Activated naive CD8-positive, alpha-beta T cell treated with anti-CD3 and anti-CD28 coated beads, Interleukin-2, amount 10 ng/mL, durations not matched to agents 7 days and 5 days (primary cell): ENCODE data around the gene TBX5. TPM values are rescaled to one million over a fixed set of nuclear protein-coding genes. Genes with fewer than 3 reads are reported as not detected.
A peak's percentile ranks its signal among the peaks of the same experiment; 100 is the strongest.

ENCODE experiments used
- ATAC-seq: fragments of 150-1000 bp; cut with Tn5 transposase; one replicate; pipeline ENCODE4 v1.10.0; 2021; ENCODE audit warnings: low read depth, moderate library complexity
- POLR2A ChIA-PET: fragments of 350-600 bp; sonication (Branson Sonifier 250); formaldehyde crosslinking; loops from one replicate; lab custom pipeline; 2021; ENCODE audit warnings: antibody characterized with exemption; lab: Charles Lee
- DNase-seq: peaks from one replicate; pipeline ENCODE4 v3.0.0; 2021
- H3K27ac Mint-ChIP-seq: one replicate; pipeline ENCODE4 v1.8.0; 2022; ENCODE audit warnings: mild to moderate bottlenecking, mixed read lengths
- H3K27me3 Mint-ChIP-seq: one replicate; pipeline ENCODE4 v1.8.0; 2022; ENCODE audit warnings: mild to moderate bottlenecking, moderate library complexity, mixed read lengths
- H3K36me3 Mint-ChIP-seq: one replicate; pipeline ENCODE4 v1.8.0; 2021; ENCODE audit warnings: mild to moderate bottlenecking, mixed read lengths
- H3K4me1 Mint-ChIP-seq: one replicate; pipeline ENCODE4 v1.8.0; 2021; ENCODE audit warnings: mixed read lengths
- H3K4me3 Mint-ChIP-seq: one replicate; pipeline ENCODE4 v1.8.0; 2022; ENCODE audit warnings: mild to moderate bottlenecking, moderate library complexity, mixed read lengths
- H3K9me3 Mint-ChIP-seq: one replicate; pipeline ENCODE4 v1.8.0; 2021; ENCODE audit warnings: mixed read lengths
- total RNA-seq, 2 experiments: library from RNA; stranded (reverse); gene quantifications; one replicate each; pipeline ENCODE4 v1.2.3, GENCODE V29; 2021

Gene TBX5
- total RNA-seq, 2 experiments from 2014 or later: not detected

DNA sequence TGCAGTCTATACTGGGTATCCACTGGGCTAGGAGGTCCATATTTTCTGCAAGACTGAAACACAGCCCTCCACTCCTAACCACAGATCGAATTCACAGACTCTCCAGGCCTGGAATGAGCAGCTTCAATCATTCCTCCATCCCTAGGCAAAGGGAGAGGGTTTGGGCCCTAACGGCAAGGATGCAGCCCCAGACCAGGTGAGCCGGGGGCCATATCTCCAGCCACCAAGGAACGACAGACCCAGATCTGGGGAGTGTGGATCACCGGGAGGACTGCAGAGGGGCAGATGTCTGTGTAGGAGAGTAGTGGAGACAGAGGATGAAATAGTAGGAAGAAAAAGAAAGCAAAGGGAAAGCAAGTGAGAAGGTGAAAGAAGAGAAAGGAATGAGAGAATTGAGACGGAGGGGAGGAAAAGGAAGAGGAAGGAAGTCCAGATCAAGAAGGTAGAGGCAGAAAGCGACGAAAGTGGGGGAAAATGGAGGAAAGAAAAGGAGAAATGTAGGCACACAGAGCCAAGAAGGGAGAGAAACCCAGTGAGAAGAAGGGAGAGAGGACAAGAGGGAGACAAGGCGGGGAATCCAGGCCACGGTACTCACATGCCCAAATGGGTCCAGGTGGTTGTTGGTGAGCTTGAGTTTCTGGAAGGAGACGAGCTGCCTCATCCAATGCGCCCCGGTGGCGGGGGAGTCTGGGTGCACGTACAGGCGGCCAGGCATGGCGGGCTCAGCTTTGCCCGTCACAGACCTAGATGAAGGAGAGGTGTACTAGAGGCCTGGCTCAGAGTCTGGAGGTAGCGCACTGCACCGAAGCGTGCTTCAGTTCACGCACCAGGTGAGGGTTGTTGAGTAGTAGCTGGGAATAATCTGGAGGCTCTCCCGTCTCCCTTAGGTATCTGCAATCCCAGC lies 7.7 kb downstream of the TBX5 start:
- peak overlapping the region; percentile 61 for H3K27ac Mint-ChIP-seq
- no peaks in the 10 kb centered on the region for H3K36me3 Mint-ChIP-seq
- no peak overlapping the region for H3K4me3 Mint-ChIP-seq
- no peak for DNase-seq
- POLR2A ChIA-PET: no interaction called here
- H3K9me3 Mint-ChIP-seq: no peaks in the 10 kb centered on the region
- H3K4me1 Mint-ChIP-seq: no peaks in the 10 kb centered on the region
- no peak for ATAC-seq
- peaks cover 92% of the 10 kb centered on the region for H3K27me3 Mint-ChIP-seq

DNA sequence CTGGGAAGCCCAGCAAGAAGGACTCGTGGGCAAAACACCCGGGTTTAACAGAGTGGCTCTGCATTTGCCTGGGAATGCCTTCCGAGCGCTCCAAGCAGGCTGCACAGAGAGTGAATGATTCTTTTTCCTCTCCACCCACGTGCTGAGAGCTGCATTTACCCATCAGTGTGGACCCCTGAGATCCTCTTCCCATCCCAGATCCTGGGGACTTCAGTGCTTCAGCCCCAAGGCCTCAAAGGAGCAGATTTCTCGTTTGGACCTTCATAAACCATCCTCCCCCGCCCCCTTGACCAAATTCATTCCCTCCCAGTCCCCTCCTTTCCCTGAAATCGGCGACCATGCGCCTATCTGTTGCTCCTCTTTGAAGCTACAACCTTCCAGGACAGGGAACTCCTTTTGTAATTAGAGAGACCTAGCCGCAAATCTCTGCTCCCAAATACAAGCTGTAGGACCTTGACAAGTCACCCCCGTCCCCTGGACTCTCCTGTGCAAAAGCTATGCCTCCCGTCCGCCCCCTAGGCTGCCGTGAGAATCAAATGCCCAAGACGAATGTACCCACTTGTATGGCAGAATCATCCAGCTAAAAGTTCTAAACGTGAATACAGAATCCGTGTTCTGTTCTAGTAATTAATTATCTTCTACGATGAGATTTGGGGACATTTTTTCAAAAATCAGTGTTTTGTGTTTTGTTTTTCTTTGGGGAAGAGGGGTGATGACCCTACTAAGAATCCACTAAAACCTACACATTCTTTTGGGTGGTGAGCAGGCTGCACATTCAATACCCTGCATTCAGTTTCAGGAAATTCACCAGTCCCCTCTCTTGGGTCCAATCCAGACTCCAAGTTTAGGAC lies 8.8 kb downstream of the TBX5 start:
- Mint-ChIP-seq H3K36me3 (no peaks in the 10 kb centered on the region), H3K27ac (no peak overlapping the region), H3K4me1 (no peaks in the 10 kb centered on the region), H3K27me3 (peaks cover 88% of the 10 kb centered on the region), H3K9me3 (no peaks in the 10 kb centered on the region), H3K4me3 (no peak overlapping the region)
- DNase-seq (no peak), ATAC-seq (no peak)
- POLR2A ChIA-PET: no interaction called here

DNA sequence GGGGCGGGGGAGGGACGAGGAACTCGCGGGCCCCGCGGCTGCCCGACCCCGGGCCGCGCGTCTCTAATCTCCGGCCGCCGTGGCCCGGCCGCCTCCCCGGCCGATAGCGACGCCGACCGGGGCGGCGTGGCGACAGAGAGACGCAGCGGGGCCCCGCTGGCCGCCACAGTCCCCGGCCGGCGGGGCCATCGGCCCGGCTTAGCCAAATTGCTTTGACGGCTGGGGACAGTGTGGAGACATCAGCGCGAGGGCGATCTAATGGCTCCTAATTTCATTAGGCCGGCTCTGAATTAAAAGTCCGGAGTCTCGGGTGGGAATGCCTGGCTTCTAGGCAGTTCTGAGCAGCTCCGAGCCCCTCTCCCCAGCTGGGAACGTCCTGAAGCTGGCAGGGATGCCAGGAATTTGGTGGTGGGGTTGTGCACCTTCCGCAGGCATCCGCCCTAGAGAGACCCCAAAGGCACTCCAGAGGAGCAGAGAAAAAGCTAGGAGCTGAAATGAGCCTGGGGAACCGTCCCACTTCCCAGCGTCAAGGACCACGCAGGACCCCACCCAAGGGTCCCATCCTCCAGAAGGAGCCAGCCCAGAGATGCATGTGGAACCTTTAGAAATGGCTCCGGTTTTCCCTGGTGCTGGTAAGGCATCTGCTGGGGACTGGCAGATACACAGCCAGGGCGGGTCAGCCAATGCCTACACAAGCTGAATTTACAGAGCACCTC lies 9.6 kb downstream of the TBX5 start:
- H3K4me3 Mint-ChIP-seq: no peak overlapping the region
- peaks cover 81% of the 10 kb centered on the region for H3K27me3 Mint-ChIP-seq
- ATAC-seq (no peak), DNase-seq (no peak)
- H3K36me3 Mint-ChIP-seq: no peaks in the 10 kb centered on the region
- H3K4me1 Mint-ChIP-seq: no peaks in the 10 kb centered on the region
- POLR2A ChIA-PET: no interaction called here
- no peak overlapping the region for H3K27ac Mint-ChIP-seq
- no peaks in the 10 kb centered on the region for H3K9me3 Mint-ChIP-seq

DNA sequence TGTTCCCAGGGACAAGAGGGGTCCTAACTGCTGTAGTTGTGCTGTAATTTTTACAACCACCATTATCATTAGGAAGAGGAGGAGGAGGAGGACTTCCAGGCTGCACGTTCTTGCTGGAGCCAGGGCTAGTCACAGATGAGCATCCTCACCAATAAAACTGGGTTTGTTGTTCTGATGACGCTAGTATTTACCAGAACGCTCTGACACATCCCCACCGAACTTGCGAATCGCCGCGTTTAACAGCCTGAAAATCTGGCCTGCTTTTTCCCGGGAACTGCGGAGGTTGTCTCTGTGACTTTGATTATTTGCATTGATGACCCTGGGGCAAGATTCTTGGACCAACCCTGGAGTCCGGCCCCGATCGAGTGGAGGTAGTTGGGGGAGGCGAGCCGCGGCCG lies 10.2 kb downstream of the TBX5 start:
- Mint-ChIP-seq H3K4me1 (no peaks in the 10 kb centered on the region), H3K27ac (no peak overlapping the region), H3K27me3 (peaks cover 79% of the 10 kb centered on the region), H3K9me3 (no peaks in the 10 kb centered on the region), H3K36me3 (no peaks in the 10 kb centered on the region), H3K4me3 (no peak overlapping the region)
- DNase-seq: no peak
- no peak for ATAC-seq
- POLR2A ChIA-PET: no interaction called here

DNA sequence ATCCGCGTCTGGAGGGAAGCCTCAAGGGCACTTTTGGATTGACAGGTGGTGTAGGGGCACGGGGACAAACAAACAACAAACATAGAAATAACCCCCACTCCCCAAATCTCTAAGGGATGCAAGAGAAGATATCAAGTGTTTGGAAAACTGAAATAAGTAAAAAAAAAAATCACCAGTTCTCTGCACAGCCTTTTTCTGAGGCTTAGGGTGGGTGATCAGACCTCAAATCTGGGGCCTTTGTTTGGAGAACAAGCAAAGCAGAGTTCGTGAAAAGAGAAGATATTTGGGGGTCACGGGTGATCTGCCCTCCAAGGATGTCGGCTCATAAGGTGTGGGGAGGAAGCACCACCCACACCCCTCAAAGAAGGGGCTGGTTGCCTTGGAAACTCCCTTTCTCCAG lies 10.7 kb downstream of the TBX5 start:
- ATAC-seq: no peak
- H3K9me3 Mint-ChIP-seq: no peaks in the 10 kb centered on the region

DNA sequence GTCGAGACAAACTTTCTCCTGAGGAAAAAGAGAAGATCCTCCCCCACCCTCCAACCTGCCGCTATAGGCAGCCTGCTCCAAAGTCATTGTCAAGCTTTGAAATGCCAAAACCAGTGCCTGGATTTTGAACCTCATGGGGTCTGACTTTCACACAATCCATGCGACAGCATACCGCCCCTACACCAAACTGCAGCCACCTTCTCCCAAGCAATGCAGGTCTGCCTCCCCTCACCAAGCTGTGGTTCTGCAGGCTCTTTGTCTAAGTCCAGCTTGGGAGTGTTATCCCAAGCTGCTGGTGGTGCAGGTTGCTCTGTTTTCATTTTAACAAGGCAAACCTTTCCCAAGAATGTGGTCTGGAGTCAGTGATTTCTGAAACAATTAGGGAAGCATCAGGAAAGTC lies 12.4 kb downstream of the TBX5 start:
- no peak for DNase-seq
- POLR2A ChIA-PET: no interaction called here
- Mint-ChIP-seq H3K4me3 (no peak overlapping the region), H3K27ac (no peak overlapping the region), H3K27me3 (peaks cover 62% of the 10 kb centered on the region), H3K9me3 (no peaks in the 10 kb centered on the region), H3K36me3 (no peaks in the 10 kb centered on the region), H3K4me1 (no peaks in the 10 kb centered on the region)
- no peak for ATAC-seq

More for the DNA sequence above, 10.7 kb downstream of the TBX5 start:
- Mint-ChIP-seq H3K27ac (no peak overlapping the region), H3K27me3 (peaks cover 77% of the 10 kb centered on the region), H3K4me3 (no peak overlapping the region), H3K4me1 (no peaks in the 10 kb centered on the region), H3K36me3 (no peaks in the 10 kb centered on the region)
- no peak for DNase-seq
- POLR2A ChIA-PET: no interaction called here

DNA sequence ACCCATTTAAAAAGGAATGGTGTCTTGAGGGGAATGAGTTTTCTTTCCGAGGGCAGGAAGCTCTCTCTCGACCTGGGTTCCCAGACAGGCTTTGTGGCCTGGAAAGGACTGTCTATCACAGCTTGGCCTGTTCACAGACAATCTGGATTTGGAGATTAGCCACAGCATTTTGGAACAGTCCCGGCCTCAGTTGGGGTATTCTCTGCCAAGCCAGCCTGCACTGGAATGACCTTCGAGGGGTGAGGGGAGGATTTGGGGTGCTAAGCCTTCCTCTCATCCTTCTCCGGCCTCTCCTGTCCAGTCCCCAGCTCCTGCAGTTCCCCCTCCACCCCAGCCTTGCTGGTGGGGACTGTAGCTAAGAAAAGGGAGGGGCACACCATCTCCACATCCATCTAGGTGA lies 13.0 kb downstream of the TBX5 start:
- Mint-ChIP-seq H3K4me1 (no peaks in the 10 kb centered on the region), H3K9me3 (no peaks in the 10 kb centered on the region), H3K27me3 (peaks cover 56% of the 10 kb centered on the region), H3K27ac (no peak overlapping the region), H3K4me3 (no peak overlapping the region), H3K36me3 (no peaks in the 10 kb centered on the region)
- ATAC-seq (no peak), DNase-seq (no peak)
- POLR2A ChIA-PET: no interaction called here

DNA sequence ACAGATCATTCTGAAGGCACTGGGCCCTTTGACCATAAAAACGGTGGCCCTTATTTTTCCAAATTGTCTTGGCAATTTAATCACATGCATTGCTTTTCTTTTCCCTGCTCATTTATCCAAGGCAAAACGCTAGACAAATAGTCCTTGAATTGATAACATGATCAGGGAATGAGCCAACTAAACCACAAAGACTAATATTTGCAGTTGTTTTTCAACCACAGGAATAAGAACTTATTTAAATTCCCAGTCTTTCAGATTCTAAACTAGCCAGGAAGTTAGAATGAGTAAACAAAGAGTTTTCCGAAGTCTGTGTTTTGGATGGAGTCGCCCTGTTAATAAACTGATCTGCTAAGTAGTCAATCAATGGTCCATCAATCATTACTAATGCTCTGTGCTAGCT lies 14.9 kb downstream of the TBX5 start:
- DNase-seq (no peak), ATAC-seq (no peak)
- H3K36me3 Mint-ChIP-seq: no peaks in the 10 kb centered on the region
- H3K27ac Mint-ChIP-seq: no peak overlapping the region
- H3K4me3 Mint-ChIP-seq: no peak overlapping the region
- no peaks in the 10 kb centered on the region for H3K4me1 Mint-ChIP-seq
- peaks cover 39% of the 10 kb centered on the region for H3K27me3 Mint-ChIP-seq
- no peaks in the 10 kb centered on the region for H3K9me3 Mint-ChIP-seq
- POLR2A ChIA-PET: no interaction called here

DNA sequence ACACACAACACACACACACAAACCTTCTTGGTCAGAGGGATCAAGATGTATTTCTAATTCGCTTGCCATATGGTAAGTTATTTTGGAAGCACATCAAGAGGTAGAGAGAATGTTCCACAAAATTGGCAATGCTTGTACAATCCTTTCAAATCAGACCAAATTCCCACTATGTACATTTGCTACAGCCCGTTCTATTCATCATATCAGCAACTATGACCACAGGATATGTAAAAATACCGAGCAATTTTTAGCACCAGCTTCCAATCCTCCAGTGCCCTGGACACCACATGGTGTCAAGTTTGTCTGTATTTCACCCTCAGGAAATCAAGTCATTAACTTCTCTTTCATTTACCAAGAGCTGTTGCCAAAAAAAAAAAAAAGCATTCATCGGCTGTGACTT lies 21.2 kb downstream of the TBX5 start:
- Mint-ChIP-seq H3K4me3 (no peak overlapping the region), H3K27ac (no peak overlapping the region), H3K9me3 (no peaks in the 10 kb centered on the region), H3K27me3 (peaks cover 2% of the 10 kb centered on the region), H3K36me3 (no peaks in the 10 kb centered on the region), H3K4me1 (no peaks in the 10 kb centered on the region)
- POLR2A ChIA-PET: interaction anchor here (0.6 kb wide), 1 partner anchor 153 kb away, joined by 3 read pairs; no protein-coding TSS in a partner anchor
- no peak for ATAC-seq
- DNase-seq: no peak

DNA sequence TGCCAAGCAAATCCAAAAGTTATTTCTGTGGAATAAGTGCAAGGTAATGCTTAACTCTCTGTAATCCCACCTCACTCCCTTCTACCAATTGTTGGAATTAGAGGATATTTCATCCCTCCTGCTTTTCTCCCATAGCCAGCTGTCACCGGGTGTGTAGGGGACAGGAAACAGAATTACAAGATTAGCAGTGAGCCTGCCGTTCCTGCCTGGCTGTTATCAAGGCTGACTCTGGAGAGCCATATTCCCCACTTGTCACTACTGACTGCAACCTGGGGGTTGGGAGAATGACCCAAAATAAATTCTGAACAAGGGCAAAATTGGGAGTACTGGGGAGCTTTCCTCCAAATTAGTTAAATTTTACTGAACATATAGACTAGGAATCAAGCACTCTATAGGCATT lies 24.8 kb downstream of the TBX5 start:
- H3K36me3 Mint-ChIP-seq: no peaks in the 10 kb centered on the region
- no peak for ATAC-seq
- H3K27ac Mint-ChIP-seq: no peak overlapping the region
- H3K4me1 Mint-ChIP-seq: no peaks in the 10 kb centered on the region
- H3K4me3 Mint-ChIP-seq: no peak overlapping the region
- POLR2A ChIA-PET: no interaction called here
- no peak for DNase-seq
- no peaks in the 10 kb centered on the region for H3K9me3 Mint-ChIP-seq
- H3K27me3 Mint-ChIP-seq: peaks cover 2% of the 10 kb centered on the region

DNA sequence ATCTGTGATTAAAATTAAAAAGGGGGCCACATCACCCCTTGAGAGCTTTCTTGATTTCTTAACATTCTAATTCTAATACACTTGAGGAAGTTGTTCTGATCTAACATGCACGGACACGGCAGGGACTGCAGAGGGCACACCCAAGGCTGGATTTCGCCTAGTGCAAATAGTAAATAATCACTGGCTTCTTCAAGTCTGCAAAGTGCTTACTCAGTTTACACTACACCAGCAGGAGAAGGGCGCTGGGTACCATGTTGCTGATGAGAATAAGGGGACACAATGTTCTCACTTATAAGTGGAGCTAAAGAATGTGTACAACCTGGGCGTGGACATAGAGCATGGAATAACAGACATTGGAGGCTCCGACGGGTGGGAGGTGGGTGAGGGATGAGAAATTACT lies 34.2 kb downstream of the TBX5 start:
- no peak overlapping the region for H3K4me3 Mint-ChIP-seq
- peaks cover 1% of the 10 kb centered on the region for H3K9me3 Mint-ChIP-seq
- H3K27ac Mint-ChIP-seq: no peak overlapping the region
- ATAC-seq (no peak), DNase-seq (no peak)
- H3K36me3 Mint-ChIP-seq: no peaks in the 10 kb centered on the region
- H3K27me3 Mint-ChIP-seq: no peaks in the 10 kb centered on the region
- H3K4me1 Mint-ChIP-seq: no peaks in the 10 kb centered on the region
- POLR2A ChIA-PET: no interaction called here

DNA sequence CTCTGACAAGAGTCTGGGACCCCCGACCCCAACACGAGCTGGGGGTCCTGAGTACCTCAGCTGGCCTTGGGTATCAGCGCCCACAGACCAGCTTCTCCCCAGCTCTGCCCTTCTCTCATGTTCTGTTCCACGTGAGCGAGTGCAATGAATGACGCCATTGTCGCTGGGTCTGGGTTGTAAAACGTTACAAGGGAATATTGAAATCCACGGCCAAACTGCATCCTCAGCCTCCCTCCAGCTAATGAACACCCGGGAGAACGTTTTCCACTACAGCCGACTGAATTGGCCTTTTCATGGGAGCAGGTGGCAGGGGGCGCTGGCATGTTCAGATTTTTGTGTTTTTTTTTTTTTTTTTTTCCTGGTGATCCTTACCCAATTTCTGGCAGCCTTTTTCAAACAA lies 34.7 kb downstream of the TBX5 start:
- no peaks in the 10 kb centered on the region for H3K36me3 Mint-ChIP-seq
- no peak overlapping the region for H3K4me3 Mint-ChIP-seq
- no peak for DNase-seq
- ATAC-seq: no peak
- peaks cover 1% of the 10 kb centered on the region for H3K9me3 Mint-ChIP-seq
- H3K27ac Mint-ChIP-seq: no peak overlapping the region
- H3K4me1 Mint-ChIP-seq: no peaks in the 10 kb centered on the region
- POLR2A ChIA-PET: no interaction called here
- no peaks in the 10 kb centered on the region for H3K27me3 Mint-ChIP-seq

DNA sequence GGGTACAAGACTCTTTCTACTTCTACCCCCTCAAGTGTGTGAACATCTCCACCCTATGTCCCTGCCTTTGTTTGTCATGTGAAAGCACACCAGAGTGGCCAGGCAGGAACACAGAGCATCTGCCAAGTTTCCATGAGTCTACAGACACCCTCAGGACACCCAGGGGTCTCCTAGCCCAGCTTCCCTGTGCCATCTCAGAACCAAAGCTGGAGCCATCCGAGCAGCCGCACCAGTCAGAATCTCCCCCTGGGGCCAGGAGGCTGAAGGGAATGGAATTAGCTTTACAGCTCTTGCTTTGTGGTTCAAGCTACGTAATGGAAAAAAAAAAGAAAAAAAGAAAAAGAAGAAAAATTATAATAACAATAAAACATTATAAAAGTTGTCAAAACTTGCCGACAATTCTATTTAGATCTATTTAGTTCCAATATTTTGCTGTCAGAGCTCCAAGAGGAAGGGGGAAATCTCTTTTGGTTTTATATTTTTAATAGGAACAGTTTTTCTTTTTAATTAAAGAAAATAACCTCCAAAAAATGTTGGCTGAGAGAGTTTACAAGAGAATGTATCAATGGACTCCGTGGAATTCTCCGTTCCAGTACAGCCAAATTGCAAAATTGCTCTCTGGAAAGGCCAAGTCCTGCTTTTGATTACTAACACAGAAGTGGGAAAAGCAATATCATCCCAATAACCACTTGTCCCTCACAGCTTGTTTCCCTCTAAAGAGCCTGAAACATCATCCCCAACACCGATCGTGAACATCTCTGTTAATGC lies 37.1 kb downstream of the TBX5 start:
- Mint-ChIP-seq H3K4me1 (no peaks in the 10 kb centered on the region), H3K4me3 (no peak overlapping the region), H3K27ac (no peak overlapping the region), H3K36me3 (no peaks in the 10 kb centered on the region), H3K27me3 (no peaks in the 10 kb centered on the region), H3K9me3 (peaks cover 1% of the 10 kb centered on the region)
- POLR2A ChIA-PET: no interaction called here
- ATAC-seq (no peak), DNase-seq (no peak)
